Measurements from ENCODE around the gene CDK12.
A peak's percentile ranks its signal among the peaks of the same experiment; 100 is the strongest.
"Not testable (repeated sequence)": the region's sequence is repeated elsewhere in the genome, so short reads cannot be mapped to it uniquely, and the experiment has no call there.

Gene CDK12

DNA sequence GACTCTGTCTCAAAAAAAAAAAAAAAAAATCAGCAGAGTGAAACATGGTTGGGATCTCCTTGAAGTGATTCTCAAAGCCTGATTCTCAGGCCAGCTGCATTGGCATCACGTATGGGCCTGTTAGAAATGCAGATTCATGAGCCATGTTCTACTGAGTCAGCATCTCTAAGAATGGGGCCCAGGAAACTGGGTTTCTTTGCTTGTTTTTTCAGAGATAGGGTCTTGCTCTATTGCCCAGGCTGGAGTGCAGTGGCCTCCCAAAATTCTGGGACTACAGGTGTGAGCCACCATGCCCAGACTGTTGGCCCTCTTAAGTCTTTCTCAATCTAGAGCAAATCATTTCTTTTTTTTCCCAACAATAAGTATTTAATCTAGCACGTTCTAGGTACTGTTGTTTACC lies 47.7 kb downstream of the CDK12 start:
- no peak for DNase-seq

DNA sequence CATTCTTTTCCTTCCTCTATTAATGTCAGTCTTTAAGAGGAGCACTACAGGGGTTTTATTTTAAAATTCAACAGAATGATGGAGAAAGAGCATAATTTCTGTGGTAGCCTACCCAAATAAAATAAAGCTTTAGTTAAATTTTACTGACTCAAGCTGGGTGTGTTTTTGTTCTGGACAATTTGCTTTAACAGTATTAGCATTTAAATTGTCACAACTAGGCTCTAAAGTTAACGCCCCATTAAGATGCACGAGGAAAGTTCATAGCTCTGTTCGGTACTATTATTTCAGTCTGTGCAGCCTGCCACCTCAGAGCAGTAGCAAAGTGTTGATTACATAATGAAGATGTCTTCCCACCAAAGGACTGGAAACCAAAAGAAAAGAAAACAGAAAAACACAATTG lies 52.0 kb downstream of the CDK12 start:
- no peak for DNase-seq

DNA sequence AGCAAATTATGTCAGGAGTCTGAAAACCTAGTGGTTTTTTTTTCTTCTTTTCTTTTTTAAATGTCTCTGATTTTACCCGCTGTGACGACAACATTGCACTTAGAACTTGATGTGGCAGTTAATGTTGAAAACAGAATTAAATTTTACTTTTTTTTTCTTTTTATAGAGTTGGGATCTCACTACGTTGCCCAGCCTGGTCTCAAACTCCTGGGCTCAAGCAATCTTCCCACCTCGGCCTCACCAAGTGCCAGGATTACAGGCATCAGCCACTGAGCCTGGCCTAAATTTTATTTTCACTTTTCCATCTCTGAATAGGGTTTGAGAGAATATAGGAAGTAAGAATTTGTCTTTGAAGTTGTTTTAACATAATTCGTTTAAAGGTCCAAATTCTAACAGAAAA lies 52.6 kb downstream of the CDK12 start:
- DNase-seq, result no peak

DNA sequence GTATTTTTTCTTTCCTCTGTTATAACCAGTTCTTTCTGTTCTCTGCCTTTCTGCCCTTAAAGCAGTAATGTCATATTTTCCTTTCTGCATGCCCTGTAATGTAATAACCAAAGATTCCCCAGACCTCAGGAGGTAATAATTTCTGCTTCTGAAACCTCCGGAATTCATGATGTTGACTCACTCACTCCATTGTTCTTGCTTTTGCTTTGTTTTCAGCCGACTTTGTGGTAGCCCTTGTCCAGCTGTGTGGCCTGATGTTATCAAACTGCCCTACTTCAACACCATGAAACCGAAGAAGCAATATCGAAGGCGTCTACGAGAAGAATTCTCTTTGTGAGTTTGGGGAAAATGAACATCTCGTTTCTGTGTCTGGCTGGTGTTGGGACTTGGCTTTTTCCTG lies 55.9 kb downstream of the CDK12 start:
- DNase-seq, result no peak

DNA sequence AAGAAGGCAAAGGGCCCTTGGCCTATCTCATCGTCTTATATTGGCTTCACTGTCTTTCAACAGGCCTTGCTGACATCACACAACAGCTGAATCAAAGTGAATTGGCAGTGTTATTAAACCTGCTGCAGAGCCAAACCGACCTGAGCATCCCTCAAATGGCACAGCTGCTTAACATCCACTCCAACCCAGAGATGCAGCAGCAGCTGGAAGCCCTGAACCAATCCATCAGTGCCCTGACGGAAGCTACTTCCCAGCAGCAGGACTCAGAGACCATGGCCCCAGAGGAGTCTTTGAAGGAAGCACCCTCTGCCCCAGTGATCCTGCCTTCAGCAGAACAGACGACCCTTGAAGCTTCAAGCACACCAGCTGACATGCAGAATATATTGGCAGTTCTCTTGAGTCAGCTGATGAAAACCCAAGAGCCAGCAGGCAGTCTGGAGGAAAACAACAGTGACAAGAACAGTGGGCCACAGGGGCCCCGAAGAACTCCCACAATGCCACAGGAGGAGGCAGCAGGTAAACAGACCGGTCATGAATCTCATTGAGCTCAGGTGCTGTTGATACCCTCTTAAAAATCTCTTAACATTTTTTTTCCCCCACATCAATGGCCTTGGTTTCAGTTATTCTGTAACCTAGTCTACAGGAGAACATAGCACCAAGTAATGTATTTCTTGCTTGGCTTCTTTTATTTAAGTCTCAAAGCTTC lies 64.7 kb downstream of the CDK12 start:
- no peak for DNase-seq

DNA sequence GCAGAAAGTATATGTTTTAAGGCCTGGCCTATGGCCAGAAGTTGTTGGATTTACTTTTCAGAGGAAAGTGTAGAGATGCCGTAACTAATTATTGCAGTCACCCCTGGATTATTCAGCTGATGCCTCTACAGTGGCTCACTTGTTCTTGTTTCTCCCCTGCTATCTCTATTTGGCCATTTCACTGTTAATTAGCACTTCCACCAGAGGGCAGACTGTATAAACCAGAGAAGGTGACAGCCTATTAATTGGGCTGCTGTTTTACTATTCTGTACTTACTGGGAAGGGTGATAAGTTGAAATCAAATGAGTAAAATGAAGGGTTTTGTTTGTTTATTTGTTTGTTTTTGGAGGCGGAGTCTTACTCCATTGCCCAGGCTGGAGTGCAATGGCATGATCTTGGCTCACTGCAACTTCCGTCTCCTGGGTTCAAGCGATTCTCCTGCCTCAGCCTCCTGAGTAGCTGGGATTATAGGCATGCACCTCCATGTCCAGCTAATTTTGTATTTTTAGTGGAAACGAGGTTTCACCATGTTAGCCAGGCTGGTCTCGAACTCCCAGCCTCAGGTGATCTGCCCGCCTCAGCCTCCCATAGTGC lies 66.0 kb downstream of the CDK12 start:
- DNase-seq, result no peak

DNA sequence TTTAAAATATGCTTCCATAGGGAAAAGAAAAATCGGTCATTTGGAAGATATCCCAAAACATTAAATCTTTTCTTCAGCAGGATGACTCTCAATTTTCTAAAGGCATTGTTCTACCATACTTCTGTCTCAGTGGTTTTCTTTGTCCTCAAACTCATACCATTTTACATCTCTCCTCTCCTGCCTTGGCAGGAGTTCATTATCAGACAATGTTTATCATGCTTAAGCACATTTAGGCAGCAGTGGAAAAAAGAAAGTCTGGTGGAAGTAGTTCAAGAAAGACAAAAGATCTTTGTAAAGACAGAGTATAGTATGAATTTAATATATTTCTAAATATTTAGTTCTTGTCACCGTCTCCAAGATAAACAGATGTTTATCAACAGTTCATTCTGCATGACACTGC lies 68.2 kb downstream of the CDK12 start:
- no peak for DNase-seq

DNA sequence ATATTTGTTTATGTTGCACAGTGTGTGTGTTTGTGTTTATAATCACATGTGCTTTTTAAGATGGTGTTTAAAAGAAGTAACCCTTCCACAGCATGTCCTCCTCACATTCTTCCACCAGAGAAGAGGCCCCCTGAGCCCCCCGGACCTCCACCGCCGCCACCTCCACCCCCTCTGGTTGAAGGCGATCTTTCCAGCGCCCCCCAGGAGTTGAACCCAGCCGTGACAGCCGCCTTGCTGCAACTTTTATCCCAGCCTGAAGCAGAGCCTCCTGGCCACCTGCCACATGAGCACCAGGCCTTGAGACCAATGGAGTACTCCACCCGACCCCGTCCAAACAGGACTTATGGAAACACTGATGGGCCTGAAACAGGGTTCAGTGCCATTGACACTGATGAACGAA lies 69.2 kb downstream of the CDK12 start:
- DNase-seq, result no peak

DNA sequence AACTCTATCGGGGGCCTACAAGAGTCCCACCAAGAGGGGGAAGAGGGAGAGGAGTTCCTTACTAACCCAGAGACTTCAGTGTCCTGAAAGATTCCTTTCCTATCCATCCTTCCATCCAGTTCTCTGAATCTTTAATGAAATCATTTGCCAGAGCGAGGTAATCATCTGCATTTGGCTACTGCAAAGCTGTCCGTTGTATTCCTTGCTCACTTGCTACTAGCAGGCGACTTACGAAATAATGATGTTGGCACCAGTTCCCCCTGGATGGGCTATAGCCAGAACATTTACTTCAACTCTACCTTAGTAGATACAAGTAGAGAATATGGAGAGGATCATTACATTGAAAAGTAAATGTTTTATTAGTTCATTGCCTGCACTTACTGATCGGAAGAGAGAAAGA lies 70.0 kb downstream of the CDK12 start:
- DNase-seq, result no peak

DNA sequence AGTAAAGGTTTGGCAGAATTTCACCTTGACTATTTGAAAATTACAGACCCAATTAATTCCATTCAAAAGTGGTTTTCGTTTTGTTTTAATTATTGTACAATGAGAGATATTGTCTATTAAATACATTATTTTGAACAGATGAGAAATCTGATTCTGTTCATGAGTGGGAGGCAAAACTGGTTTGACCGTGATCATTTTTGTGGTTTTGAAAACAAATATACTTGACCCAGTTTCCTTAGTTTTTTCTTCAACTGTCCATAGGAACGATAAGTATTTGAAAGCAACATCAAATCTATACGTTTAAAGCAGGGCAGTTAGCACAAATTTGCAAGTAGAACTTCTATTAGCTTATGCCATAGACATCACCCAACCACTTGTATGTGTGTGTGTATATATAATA lies 72.6 kb downstream of the CDK12 start:
- no peak for DNase-seq

DNA sequence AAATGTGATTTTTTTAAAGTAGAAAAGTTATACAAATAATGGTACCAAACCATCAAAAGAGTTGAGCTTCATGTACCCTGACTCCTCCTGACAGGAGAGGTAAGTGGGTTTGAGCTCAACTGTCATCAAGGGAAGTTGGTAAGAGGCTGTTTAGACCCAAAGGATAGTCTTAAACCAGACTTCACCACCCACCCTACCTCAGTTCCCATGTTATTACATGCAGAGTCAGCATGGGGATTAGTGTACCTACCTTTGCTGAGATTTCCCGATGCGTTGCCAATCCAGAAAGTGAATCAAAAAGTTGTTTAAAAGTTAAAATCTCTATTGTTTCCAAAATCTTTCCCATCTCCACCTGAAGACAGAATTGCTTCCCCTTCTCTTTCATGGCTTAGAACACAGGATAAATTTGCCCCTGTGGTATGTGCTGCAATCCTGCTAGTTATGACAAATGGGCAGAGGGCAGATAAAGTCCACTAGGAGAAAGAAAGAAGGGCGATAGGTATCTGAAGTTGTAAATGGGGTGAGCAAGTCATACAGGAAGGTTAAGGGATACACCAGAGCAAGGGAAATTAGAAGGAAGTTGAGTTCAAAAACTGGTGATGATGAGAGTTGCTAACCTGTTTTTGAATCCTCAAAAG lies 73.6 kb downstream of the CDK12 start:
- no peak for DNase-seq

DNA sequence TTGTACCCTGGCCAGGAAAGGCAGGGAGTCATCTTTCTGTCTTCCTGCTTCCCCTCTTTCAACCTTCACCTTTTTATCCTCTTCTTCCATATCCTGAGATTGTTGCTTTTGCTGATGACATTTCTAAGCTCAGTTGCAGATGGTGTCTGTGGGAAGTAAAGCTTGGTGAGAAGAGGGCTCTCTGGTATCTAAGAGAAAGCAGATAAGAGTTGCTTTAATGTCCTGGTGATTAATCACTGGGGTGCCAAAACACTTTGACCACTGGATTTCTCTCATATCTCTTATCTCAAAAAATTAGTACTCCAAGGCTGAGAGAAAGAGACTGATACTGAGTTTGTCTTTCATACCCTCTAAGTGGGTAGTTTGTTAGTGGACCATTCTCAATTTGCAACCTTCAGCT lies 75.2 kb downstream of the CDK12 start:
- DNase-seq, result no peak

DNA sequence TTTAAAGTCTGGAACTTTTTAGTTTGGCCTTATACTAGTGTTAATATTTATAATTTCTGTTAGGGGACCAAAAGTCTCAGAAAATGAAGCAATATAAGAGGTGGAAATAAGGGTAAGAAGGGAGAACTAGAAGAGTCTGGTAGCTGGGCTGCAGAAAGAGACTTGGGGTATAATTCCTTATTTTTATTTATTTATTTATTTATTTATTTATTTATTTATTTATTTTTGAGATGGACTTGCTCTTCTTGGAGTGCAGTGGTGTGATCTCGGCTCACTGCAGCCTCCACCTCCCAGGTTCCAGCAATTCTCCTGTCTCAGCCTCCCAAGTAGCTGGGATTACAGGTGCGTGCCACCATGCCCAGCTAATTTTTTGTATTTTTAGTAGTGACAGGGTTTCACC lies 76.1 kb downstream of the CDK12 start:
- not testable (repeated sequence) for DNase-seq

DNA sequence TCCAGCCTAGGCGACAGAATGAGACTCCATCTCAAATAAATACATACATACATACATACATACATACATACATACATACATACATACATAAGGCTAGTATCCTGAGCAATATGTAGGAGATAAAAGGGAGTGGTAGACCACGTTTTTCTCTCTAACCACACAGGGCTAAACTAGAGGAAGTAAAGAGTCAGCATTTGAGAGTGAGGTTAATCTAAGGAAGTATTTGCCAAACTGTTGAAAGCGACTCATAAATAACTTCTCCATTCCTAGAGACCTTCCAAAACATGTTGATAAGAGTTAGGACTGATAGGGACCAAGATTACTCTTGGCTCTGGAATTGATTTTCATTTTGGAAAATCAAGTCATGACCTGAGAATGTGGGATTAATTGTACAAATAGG lies 77.6 kb downstream of the CDK12 start:
- no peak for DNase-seq

DNA sequence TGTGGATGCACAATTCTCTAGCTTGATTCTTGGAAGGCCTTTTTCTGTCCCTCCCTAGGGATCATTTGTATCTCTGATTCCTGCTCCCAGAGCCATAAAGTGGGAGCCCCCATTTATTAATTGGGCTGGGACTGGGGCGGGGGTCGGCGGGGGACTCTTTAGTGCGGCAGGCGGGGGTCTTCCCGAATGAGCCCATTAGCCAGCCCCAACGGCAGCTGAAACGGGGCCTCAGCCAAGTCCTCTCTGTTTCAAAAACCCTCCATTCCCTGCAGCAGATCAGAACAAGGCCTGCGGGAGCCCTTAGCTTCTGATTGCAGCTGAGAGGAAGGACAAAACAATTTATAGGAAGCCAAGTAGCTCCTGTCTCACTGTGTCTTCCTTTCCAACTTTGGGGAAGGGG lies 79.3 kb downstream of the CDK12 start:
- no peak for DNase-seq

DNA sequence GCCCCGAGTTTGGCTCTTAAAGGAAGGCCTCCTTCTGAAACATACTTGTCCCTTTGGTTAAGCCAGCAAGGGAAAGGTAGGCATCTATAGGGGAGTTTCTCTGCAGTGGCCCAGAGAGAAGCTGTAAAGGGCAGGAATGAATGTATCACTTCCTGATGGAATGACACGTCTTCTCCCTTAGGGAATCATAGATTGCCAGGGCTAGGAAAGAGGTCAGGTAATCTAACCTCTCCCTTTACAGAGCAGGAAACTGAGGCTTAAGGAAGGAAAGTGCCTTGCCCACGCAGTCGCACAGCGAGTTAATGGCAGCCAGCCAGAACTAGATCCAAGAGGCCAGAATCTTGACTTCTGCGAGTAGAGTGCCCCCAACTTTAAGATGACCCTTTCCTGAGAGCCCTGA lies 80.4 kb downstream of the CDK12 start:
- DNase-seq, result no peak

DNA sequence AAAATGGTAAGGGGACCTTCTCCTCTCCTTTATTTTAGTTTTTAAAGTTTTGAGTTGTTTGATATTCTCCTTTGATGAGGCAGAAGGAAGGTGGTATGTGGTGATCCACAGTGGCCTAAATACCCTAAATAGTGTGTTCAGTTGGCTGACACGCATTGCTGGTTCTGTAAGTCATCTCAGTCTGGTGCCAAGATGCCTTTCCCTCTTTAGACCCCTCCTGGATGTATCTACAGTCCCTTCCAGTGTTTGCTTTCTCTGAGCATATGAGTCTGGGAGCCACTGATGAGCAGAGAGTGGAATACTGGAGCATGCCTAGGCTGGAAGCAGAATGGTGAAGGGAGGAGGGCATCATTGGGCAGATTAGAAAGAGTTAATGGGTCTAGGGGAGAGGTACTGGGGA lies 81.9 kb downstream of the CDK12 start:
- no peak for DNase-seq

DNA sequence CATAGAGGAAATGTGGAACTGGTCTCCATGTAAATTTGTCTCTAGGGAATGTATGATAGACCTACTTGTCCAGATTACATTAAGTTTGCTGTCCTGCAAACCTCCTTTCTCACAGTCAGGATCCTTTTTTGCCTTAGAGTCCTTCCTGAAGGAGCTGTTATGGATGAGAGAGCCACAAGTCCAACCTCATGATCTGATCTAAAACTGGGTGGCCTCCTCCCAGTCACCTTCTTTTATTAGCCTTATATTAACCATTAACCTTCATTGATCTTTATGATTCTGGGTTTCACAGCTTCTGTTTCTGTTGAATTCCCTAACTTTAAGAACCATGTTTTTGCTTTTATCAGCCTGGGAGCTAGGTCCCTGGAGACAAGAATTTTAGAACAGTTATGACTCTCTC lies 82.4 kb downstream of the CDK12 start:
- no peak for DNase-seq

DNA sequence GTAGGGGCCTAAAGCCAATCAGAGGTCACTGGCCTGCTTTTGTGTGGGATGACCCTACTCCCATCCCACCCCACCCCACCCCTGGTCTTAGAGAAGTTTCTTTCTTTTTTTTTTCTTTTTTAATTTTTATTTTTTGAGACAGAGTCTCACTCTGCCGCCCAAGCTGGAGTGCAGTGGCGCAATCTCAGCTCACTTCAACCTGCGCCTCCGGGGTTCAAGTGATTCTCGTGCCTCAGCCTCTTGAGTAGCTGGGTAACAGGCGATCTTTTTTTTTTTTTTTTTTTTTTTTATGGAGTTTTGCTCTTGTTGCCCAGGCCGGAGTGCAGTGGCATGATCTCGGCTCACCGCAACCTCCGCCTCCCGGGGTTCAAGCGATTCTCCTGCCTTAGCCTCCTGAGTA lies 83.1 kb downstream of the CDK12 start:
- DNase-seq, result not testable (repeated sequence)

DNA sequence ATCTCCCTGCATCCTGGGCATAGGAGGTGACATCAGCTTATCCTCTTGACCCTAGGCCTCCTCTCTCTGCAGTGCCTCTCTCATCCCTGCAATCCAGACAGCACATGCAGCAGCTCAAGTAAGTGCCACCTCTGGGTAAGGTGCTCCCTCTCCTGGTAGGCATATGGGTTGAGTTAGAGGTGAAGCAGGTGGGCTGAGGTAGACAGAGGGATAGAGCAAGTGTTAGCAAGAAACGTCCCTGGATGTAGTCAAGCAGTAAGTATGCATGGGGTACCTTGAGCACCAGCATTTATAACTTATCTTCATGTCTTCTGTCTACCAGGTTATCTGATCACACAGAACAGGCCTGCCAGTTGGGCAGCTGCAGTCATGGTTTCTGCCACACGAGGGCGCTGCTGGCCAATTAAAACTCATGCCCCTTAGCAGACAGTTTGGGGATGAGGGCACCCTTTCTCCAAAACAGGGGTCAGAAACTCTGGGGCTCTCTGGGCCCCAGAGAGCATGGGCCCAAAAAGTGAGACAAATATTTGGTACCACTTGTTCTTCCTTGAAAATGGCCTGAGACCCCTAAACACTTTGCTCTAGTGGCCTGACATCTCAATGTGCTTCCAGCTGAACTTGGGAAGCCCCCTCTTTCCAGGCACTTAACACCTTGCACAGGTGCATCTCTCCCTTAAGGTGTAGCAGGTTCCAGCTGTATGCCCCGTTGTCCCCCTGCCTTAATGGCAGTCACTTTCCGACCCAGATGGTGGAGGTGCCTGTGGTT lies 86.6 kb downstream of the CDK12 start:
- DNase-seq, result peak; percentile 75

DNA sequence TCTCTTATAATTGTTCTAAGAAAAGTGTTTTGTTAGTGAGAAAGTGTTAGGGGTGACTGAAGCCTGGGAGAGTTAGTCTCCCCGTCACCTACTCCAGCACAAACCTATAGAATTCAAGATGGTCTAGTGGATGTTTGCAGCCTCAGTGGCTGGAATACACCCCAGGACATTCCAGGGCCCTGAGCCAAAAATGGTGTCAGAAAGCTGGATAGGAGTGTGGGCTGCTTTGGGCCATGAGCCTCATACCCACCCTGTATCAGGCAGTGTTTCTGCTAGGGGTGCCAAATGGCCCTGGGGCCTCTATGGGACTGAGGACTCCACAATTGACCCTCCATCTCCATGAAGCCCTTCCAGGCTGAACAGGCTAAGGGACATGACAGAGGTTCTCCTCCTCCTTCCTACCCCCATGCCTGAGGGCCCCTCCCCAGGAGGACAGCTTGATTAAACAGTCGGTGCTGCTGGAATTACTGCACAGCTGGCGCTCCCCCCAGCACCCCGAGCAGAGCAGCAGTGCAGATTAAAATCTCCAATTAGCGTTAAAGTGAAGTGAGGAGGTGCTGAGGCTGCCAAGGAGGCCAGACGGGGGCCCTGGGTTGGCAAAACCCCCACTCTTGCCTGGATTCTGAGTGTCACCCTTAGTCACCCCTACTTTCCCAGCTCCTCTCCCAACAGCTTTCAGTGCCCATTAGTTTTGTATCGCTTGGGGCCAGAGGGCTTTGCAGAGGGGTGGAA lies 87.4 kb downstream of the CDK12 start:
- DNase-seq, result no peak

DNA sequence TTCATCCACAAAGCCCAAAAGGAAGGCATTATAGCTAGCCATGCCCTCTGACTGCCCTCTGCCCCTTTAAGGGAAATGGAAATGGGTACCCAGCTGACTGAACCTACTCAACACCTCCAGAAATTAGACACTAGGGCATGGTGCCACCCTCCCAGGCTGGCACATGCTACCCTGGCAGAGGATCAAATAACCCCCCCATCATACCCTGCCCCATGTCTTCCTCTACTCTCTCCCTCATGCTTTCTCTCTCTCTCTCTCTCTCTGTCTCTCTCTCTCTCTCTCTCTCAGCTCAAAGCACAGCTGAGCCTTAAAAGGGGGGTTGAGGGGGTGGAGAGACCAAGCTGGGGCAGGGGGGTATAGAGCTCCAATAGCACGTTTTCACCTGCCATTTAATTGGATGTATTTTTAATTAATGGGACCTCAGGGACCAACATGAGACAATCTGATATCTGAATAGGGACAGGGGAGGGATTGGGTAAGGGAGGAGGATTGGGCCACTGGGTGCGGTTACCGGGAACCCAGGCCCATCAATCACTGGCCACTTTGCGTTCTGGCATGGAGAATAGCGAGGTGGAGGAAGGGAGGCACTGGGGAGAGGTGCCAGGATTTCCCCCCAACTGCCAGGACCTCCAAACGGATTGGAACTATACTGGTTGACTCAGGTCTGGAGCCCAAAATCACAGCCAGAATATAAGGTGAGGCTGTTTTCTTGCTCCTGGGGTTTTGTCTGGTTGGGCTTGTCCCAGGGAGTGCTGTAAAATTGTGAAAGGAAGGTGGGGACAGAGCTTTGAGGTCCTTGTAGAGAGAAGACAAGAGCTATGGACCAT lies 88.7 kb downstream of the CDK12 start:
- no peak for DNase-seq
